ENCODE results near the gene AIMP2.
"Not testable (repeated sequence)": the region's sequence is repeated elsewhere in the genome, so short reads cannot be mapped to it uniquely, and the experiment has no call there.

AIMP2 gene

DNA sequence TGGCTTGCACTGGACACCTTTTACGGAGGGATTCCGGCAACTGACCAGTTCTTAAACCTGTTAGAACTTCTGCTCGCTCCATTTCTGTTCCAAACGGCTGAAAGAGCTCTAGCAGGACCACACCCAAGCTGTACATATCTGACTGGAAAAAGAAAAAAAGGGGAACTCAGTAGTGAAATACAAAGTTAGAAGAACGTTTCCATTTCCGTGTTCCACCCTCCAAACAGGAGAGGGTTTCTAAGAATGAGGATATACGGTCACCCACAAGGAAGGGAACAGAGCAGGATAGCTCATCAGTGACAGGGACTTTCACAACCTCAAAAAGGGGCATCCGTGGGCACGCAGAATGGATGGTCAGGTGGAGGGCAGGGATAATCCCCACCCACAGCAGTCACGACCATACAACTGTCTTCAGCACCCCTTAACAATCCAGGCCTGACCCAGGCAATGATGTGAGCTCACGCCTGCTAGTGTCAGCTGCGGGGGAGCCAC, 17.8 kb downstream of the AIMP2 start:
- DNase-seq, result no peak

DNA sequence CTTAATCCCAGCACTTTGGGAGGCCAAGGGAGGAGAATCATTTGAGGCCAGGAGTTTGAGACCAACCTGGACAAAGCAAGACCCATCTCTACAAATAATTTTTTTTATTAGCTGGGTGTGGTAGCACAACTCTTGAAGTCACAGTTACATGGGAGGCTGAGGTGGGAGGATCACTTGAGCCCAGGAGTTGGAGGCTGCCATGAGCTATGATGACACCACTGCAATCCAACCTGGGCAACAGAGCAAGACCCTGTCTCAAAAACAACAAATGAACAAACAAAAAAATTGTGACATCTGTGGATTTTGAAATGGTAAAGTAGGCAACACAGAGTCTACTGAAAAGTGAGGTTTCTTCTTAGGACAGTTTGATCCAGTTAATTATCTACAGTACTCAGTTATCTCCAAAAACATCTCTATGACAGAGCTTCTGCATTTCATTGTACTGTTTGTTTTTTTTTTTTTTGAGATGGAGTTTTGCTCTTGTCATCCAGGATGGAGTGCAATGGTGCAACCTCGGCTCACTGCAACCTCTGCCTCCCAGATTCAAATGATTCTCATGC, 18.8 kb downstream of the AIMP2 start:
- DNase-seq, result no peak

DNA sequence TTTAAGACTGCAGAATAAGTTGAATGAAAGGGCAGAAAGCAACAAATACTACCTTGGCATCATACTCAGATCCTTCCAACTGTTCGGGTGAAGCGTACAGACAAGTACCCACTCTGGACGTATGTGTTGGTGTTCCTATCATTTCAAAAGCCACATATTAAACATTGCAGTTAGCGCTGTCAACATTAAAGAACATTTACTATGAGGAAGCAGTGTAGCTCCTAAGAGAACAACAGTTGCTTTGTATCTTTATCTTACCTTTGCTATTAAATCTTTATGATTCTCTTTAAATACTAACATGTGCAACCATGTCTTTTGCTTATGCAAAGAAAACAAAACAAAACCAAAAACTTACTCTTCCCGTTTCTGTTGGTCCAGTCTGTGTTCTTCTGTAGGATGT, 19.5 kb downstream of the AIMP2 start:
- no peak for DNase-seq

DNA sequence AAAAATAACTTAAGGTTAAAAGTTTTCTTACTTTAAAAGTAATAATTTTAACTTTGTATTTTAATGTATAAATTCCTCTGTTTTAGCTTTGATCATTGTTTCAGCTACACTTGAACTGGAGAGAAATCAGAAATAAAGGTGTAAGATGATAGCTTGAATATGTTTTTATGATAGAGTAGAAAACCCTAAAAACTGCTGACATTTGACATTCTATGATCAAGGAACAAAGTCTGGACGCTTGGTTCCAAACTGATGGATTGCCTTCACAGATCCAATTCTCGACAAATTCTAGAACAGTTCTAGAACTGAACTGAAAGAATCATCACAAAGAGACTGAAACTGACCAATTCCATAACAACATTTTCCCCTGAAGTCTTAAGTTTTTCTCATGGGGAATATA, 21.9 kb downstream of the AIMP2 start, which contains the start of gene ANKRD61:
TSS of gene ANKRD61 (plus strand) at position 389 of the 400 bp plus-strand sequence. CDS start at position 389, 0 bp downstream.
- no peak for DNase-seq

GRCh38 chr7:6031567-6031966, 22.5 kb downstream of the AIMP2 start:
- no peak for DNase-seq

DNA sequence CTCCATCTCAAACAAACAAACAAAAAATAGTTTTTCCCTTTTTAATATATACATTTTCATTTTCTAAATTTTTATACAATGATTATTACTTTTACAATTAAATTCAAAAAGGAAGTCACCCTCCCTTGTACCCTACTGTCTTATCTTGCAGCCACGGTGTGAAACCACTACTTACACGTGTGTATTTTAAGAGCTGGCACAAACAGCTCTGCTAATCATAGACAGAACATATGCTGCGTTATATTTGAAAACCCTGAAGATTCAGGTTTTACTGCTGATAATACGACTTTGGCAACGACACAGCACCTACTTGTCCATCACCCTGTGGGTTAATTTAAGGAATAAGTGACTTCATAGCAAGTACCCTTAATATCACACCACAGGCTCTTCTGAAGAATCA, 23.1 kb downstream of the AIMP2 start:
- DNase-seq, result no peak

- no peak for DNase-seq
Measured at GRCh38 chr7:6032641-6033040, 23.6 kb downstream of the AIMP2 start.

GRCh38 chr7:6035165-6035564, 26.1 kb downstream of the AIMP2 start:
- DNase-seq, result no peak

- DNase-seq, result no peak
Measured at GRCh38 chr7:6035686-6036085, 26.6 kb downstream of the AIMP2 start.

DNA sequence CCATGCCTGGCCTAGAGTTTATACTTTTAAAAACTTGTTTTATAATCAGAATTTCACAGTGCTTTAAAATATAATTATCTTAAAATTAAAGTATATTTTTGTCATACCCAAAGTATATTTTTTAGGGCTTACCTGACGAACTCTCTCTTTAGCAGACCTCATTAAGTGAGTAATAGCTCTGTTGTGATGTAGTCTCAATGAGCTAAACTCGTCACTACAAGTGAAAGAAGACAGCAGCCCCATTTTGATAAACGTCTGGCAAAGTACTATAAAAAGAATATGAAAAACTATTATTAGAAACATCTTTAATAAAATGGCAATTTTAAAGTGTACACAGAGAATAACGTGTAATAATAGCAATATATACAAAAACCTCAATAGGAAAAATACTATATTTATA, 40.7 kb downstream of the AIMP2 start:
- DNase-seq, result no peak

- not testable (repeated sequence) for DNase-seq
Measured at GRCh38 chr7:6051185-6051584, 42.1 kb downstream of the AIMP2 start.

DNA sequence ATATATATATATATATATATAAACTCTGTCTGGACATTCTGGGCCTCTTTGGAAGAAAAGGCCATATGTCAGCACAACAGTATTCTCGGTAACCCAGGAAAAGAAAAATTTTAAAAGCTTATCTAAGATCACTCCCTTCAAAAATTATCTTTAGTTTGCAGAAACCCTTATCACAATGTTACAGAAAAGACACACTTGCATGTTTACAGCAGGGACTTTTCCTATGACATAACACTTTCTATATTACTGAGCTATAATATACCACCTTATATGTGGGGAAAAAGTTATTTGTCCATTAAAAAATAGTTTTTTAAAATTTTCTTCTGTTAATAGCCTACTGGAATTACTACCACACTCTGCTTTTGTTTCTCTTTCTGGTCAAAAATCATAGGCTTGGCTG, 47.5 kb downstream of the AIMP2 start:
- no peak for DNase-seq

DNA sequence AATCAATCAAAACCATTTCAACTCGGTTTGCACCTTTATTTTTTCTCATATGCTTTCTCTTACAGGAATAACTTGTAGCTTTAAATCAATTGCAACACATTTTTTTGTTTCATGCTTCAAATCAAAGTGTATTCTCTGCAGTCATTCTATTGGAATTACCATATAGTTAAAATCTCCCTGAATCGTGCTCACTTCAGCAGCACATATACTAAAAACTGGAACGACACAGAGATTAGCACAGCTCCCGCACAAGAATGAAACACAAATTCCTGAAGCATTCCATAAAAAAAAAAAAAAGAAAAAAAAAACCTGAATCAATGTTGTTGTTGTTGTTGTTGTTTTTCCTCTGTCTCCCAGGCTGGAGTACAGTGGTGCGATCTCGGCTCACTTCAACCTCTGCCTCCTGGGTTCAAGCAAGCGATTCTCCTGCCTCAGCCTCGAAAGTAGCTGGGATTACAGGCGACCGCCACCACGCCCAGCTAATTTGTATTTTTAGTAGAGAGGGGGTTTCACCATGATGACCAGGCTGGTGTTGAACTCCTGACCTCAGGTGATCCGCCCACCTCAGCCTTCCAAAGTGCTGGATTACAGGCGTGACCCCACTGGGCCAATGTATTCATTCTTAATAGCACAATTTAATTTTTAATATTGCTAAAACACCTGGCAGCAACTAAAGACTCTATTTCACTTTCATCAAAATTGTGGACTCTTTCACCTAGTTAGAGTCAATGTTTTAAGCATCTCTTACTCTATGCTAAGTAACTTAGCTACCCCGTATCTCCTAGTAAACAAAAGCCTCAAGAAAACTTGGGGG, 48.5 kb downstream of the AIMP2 start:
- no peak for DNase-seq

DNA sequence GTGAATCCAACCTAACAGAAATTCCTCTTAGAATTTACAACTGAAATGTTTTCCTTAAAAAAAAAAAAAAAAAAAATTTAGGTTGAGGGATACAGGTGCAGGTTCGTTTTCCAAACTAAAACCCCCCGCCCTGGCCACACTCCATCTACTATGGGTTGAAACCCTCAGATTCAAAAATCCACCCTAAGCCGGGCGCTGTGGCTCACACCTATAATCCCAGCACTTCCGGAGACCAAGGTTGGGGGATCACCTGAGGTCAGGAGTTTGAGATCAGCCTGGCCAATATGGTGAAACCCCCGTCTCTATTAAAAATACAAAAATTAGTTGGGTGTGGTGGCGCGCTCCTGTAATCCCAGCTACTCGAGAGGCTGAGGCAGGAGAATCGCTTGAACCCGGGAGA, 50.9 kb downstream of the AIMP2 start:
- DNase-seq, result not testable (repeated sequence)

DNA sequence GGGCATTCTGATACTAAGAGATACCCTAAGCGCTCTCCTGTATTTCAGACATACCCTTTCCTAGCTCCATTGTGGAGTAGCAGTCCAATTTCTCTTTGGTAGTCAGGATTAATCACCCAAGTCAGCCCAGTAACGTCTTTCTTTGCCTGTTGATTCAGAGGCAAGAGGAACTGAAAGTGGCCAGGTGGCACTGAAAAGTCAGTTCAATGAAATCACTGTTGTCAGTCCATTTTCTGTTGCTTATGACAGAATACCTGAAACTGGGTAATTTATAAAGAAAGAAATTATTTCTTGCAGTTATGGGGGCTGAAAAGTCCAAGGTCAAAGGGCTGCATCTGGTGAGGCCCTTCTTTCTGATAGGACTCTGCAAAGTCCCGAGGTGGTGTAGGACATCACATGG, 62.3 kb downstream of the AIMP2 start:
- no peak for DNase-seq

Data from activated T-cell treated with anti-CD3 and anti-CD28 coated beads, Interleukin-2, amount 50 U/mL, for 1 hour (primary cell).